Measurements from ENCODE around the gene LRRFIP1. TPM values are rescaled to one million over a fixed set of nuclear protein-coding genes. Genes with fewer than 3 reads are reported as not detected.

LRRFIP1 gene
- total and polyA plus RNA-seq, 2 donors (not counting 1 experiment from before 2014, with no cell fraction given): 42.0 to 139 TPM

DNA sequence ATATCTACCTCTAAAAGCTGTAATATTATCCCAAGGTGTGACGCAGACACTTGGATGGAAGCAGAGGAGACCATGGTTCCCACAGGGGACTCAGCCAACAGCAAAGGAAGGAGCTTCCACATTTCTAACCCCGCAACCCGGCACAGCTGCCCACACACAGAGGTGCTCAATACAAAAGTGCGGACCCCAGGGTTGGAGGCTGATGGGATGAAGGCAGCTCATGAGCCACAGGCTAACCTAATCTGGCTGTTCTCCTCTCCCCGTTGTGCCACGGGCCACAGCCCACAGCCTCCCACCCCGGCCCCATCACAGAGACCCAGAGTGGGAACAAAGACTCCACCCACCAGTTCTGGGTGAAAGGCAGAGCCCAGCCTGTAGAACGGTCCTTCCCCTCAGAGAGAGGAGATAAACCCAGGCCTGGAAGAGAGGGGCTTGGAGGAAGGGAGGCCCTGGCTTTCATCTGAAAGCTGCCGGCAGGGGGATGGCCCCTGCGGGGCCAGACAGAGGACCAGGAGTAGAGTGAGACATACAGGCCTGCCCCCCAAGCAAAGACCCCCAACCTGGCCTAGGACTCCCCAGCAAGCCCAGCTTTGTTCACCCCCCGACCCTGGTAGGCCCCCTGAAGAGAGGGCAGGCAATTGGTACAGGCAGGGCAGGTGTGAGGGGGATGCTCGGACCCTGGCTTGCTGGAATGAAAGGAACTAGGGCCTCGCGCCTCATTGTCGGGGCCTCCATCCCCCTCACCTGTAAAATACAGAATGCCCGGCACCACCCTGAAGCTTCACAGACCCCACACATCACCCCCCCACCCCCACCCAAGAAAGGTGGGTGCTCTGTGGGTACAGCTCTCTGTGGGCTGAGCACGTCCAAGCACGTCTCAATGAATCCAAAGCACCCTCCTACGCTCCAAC, 43.7 kb upstream of the LRRFIP1 start:
- ChIA-PET CTCF (interaction anchor here (0.6 to 5.7 kb wide), 6 partner anchors 10 to 1253 kb away, joined by 3 to 88 read pairs (median 6); no protein-coding TSS in a partner anchor), POLR2A (no interaction called here)
- H3K4me3 ChIP-seq (ENCODE audit: control extremely low read depth in 1 of 5, extremely low read depth in 1 of 5, insufficient read depth in 1 of 5, low read depth in 2 of 5, low read length in 4 of 5): no peak overlapping the region
- H3K4me3 Mint-ChIP-seq: no peak overlapping the region
- WGBS (ENCODE audit: insufficient coverage): 90% methylated on average over 10 of the region's 19 CpGs
- H4K20me1 ChIP-seq (ENCODE audit: control insufficient read depth, insufficient read depth, low read length, poor library complexity, severe bottlenecking): no peaks in the 10 kb centered on the region
- no peaks in the 10 kb centered on the region for H3K79me2 ChIP-seq (ENCODE audit: control insufficient read depth, insufficient read depth, low read length)
- ATAC-seq (ENCODE audit: low read depth) (no peak), DNase-seq (no peak)
- H3K9ac ChIP-seq (ENCODE audit: low read length): no peak overlapping the region
- H3K27ac ChIP-seq (ENCODE audit: low read length in 2 of 2): no peak overlapping the region
- H3K36me3 ChIP-seq (replicated peaks in 1 of 2; ENCODE audit: control extremely low read depth in 1 of 2, control insufficient read depth in 1 of 2, extremely low read depth in 1 of 2, insufficient read depth in 2 of 2, low read length in 1 of 2): no peaks in the 10 kb centered on the region
- peaks cover 6% of the 10 kb centered on the region for H3K27me3 Mint-ChIP-seq
- H3K4me2 ChIP-seq (replicated peaks; ENCODE audit: low read depth, low read length, poor library complexity, severe bottlenecking): no peak overlapping the region
- H3K27me3 ChIP-seq (replicated peaks in 1 of 4; ENCODE audit: control extremely low read depth in 1 of 4, control insufficient read depth in 3 of 4, insufficient read depth in 4 of 4, low read length in 3 of 4): peaks cover 0 to 7% (median 0%) of the 10 kb centered on the region in 4 experiments
- intact Hi-C loops (cut with micrococcal nuclease): loop anchor here (5.0 kb wide), 1 partner anchor 89 kb away; no protein-coding TSS in a partner anchor
- peaks cover 2% of the 10 kb centered on the region for H3K4me1 Mint-ChIP-seq
- H3K9me3 Mint-ChIP-seq (ENCODE audit: insufficient read depth): no peaks in the 10 kb centered on the region
- no peak overlapping the region for H2AFZ ChIP-seq (ENCODE audit: insufficient read depth, low read depth, low read length, poor library complexity, severe bottlenecking)
- H3K27ac Mint-ChIP-seq: no peak overlapping the region
- peaks cover 0 to 4% of the 10 kb centered on the region in 2 donors for H3K4me1 ChIP-seq (ENCODE audit: control insufficient read depth in 2 of 2, insufficient read depth in 2 of 2, low read length in 2 of 2)
- no peak for TF ChIP-seq EZH2 (IDR thresholded peaks at IDR 0.05; ENCODE audit: borderline replicate concordance, insufficient read depth, low read depth, low read length, poor library complexity, severe bottlenecking)
- TF ChIP-seq, protein P1, sequence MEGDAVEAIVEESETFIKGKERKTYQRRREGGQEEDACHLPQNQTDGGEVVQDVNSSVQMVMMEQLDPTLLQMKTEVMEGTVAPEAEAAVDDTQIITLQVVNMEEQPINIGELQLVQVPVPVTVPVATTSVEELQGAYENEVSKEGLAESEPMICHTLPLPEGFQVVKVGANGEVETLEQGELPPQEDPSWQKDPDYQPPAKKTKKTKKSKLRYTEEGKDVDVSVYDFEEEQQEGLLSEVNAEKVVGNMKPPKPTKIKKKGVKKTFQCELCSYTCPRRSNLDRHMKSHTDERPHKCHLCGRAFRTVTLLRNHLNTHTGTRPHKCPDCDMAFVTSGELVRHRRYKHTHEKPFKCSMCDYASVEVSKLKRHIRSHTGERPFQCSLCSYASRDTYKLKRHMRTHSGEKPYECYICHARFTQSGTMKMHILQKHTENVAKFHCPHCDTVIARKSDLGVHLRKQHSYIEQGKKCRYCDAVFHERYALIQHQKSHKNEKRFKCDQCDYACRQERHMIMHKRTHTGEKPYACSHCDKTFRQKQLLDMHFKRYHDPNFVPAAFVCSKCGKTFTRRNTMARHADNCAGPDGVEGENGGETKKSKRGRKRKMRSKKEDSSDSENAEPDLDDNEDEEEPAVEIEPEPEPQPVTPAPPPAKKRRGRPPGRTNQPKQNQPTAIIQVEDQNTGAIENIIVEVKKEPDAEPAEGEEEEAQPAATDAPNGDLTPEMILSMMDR (IDR thresholded peaks at IDR 0.05): no peak
- H3K9me3 ChIP-seq (ENCODE audit: control extremely low read depth in 1 of 3, control insufficient read depth in 2 of 3, insufficient read depth in 1 of 3, low read length in 2 of 3): peaks cover 0 to 4% (median 0%) of the 10 kb centered on the region in 3 donors
